ENCODE measurements around the gene TXN2.
"Not testable (repeated sequence)": the region's sequence is repeated elsewhere in the genome, so short reads cannot be mapped to it uniquely, and the experiment has no call there.

Gene TXN2

GRCh38 chr22:36433318-36434231, 47.9 kb downstream of the TXN2 start:
- no peak for TF ChIP-seq CTCF (IDR thresholded peaks at IDR 0.05)
- TF ChIP-seq ZFX (IDR thresholded peaks at IDR 0.05; ENCODE audit: borderline replicate concordance) = no peak
- H3K27ac ChIP-seq = no peak overlapping the region

- TF ChIP-seq CTCF (IDR thresholded peaks at IDR 0.05) = no peak
- no peak for TF ChIP-seq ZFX (IDR thresholded peaks at IDR 0.05; ENCODE audit: borderline replicate concordance)
- H3K27ac ChIP-seq = no peak overlapping the region
Measured at GRCh38 chr22:36432592-36433317, 48.7 kb downstream of the TXN2 start.

GRCh38 chr22:36431977-36432376, 49.5 kb downstream of the TXN2 start:
- TF ChIP-seq CTCF (IDR thresholded peaks at IDR 0.05) (no peak), ZFX (IDR thresholded peaks at IDR 0.05; ENCODE audit: borderline replicate concordance) (no peak)
- no peak overlapping the region for H3K27ac ChIP-seq

- no peak for TF ChIP-seq CTCF (IDR thresholded peaks at IDR 0.05)
- no peak for TF ChIP-seq ZFX (IDR thresholded peaks at IDR 0.05; ENCODE audit: borderline replicate concordance)
- H3K27ac ChIP-seq = no peak overlapping the region
Measured at GRCh38 chr22:36430863-36431262, 50.6 kb downstream of the TXN2 start.

- not testable (repeated sequence) for H3K27ac ChIP-seq
Measured at GRCh38 chr22:36427952-36428351, 53.5 kb downstream of the TXN2 start.

- no peak overlapping the region for H3K27ac ChIP-seq
Measured at GRCh38 chr22:36425977-36426523, 55.4 kb downstream of the TXN2 start.

More at GRCh38 chr22:36425977-36426523, 55.4 kb downstream of the TXN2 start:
- no peak for TF ChIP-seq ZFX (IDR thresholded peaks at IDR 0.05; ENCODE audit: borderline replicate concordance)
- TF ChIP-seq CTCF (IDR thresholded peaks at IDR 0.05) = no peak
